Measurements from ENCODE around the gene SLC34A2.

Gene SLC34A2

GRCh38 chr4:25638806-25639205 is 16.8 kb upstream of the SLC34A2 start:
- Histone ChIP-seq H3K27me3 (ENCODE audit: insufficient read depth, low read length) (no peaks in the 10 kb centered on the region), H2AFZ (ENCODE audit: low read length) (no peak overlapping the region), H3K4me1 (ENCODE audit: insufficient read depth, low read length, severe bottlenecking) (no peaks in the 10 kb centered on the region), H3K36me3 (ENCODE audit: insufficient read depth, low read length) (no peaks in the 10 kb centered on the region), H3K9ac (ENCODE audit: low read length) (no peak overlapping the region), H3K79me2 (ENCODE audit: insufficient read depth, low read length) (no peaks in the 10 kb centered on the region), H3K9me2 (ENCODE audit: low read depth, low read length) (no peaks in the 10 kb centered on the region), H3K27ac (ENCODE audit: low read depth, low read length, poor library complexity, severe bottlenecking) (no peak overlapping the region), H3K4me2 (ENCODE audit: low read length) (no peak overlapping the region), H3K4me3 (ENCODE audit: low read depth, low read length, poor library complexity, severe bottlenecking) (no peak overlapping the region), H3K9me3 (ENCODE audit: low read length) (no peaks in the 10 kb centered on the region), H4K20me1 (ENCODE audit: insufficient read depth, low read length) (no peaks in the 10 kb centered on the region), H3F3A (ENCODE audit: insufficient read depth, low read length) (no peaks in the 10 kb centered on the region)
- no peak for TF ChIP-seq EZH2 (IDR thresholded peaks at IDR 0.05; ENCODE audit: borderline replicate concordance, low read length)
- no peak for TF ChIP-seq CTCF (IDR thresholded peaks at IDR 0.05; ENCODE audit: low read length)

GRCh38 chr4:25650311-25650710 is 5.3 kb upstream of the SLC34A2 start:
- H3K79me2 ChIP-seq (ENCODE audit: insufficient read depth, low read length) = no peaks in the 10 kb centered on the region
- H3K36me3 ChIP-seq (ENCODE audit: insufficient read depth, low read length) = no peaks in the 10 kb centered on the region
- H3K4me3 ChIP-seq (ENCODE audit: low read depth, low read length, poor library complexity, severe bottlenecking) = no peak overlapping the region
- TF ChIP-seq EZH2 (IDR thresholded peaks at IDR 0.05; ENCODE audit: borderline replicate concordance, low read length) (no peak), CTCF (IDR thresholded peaks at IDR 0.05; ENCODE audit: low read length) (no peak)
- no peaks in the 10 kb centered on the region for H4K20me1 ChIP-seq (ENCODE audit: insufficient read depth, low read length)
- no peaks in the 10 kb centered on the region for H3K9me3 ChIP-seq (ENCODE audit: low read length)
- H3K27ac ChIP-seq (ENCODE audit: low read depth, low read length, poor library complexity, severe bottlenecking) = no peak overlapping the region
- H3K9me2 ChIP-seq (ENCODE audit: low read depth, low read length) = no peaks in the 10 kb centered on the region
- H3F3A ChIP-seq (ENCODE audit: insufficient read depth, low read length) = no peaks in the 10 kb centered on the region
- no peak overlapping the region for H3K9ac ChIP-seq (ENCODE audit: low read length)
- no peak overlapping the region for H2AFZ ChIP-seq (ENCODE audit: low read length)
- no peaks in the 10 kb centered on the region for H3K27me3 ChIP-seq (ENCODE audit: insufficient read depth, low read length)
- no peak overlapping the region for H3K4me2 ChIP-seq (ENCODE audit: low read length)
- no peaks in the 10 kb centered on the region for H3K4me1 ChIP-seq (ENCODE audit: insufficient read depth, low read length, severe bottlenecking)

DNA sequence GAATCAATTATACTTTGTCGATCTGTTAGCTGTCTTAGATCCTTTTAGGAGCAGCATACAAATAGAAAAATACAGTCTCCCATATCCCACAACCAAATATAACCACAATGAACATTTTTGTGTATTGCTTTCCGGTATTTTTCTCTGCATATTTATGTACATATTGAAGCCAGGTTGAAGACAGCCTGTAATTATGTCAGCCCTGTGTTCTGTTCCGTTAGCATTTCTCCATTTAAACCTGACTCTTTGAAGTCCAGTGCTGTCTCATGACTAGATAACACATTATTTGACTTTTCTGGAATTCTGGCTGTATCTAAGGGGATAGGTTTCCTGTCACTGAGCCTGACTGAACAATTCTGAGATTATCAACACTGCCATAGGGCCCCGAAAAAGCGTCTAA is 4.0 kb upstream of the SLC34A2 start:
- no peak overlapping the region for H3K27ac ChIP-seq (ENCODE audit: low read depth, low read length, poor library complexity, severe bottlenecking)
- no peak for TF ChIP-seq CTCF (IDR thresholded peaks at IDR 0.05; ENCODE audit: low read length)
- no peak for TF ChIP-seq EZH2 (IDR thresholded peaks at IDR 0.05; ENCODE audit: borderline replicate concordance, low read length)

More for the DNA sequence above, 4.0 kb upstream of the SLC34A2 start:
- Histone ChIP-seq H3K79me2 (ENCODE audit: insufficient read depth, low read length) (no peaks in the 10 kb centered on the region), H3K9me3 (ENCODE audit: low read length) (no peaks in the 10 kb centered on the region), H4K20me1 (ENCODE audit: insufficient read depth, low read length) (no peaks in the 10 kb centered on the region), H3K27me3 (ENCODE audit: insufficient read depth, low read length) (no peaks in the 10 kb centered on the region), H3F3A (ENCODE audit: insufficient read depth, low read length) (no peaks in the 10 kb centered on the region), H2AFZ (ENCODE audit: low read length) (no peak overlapping the region), H3K36me3 (ENCODE audit: insufficient read depth, low read length) (no peaks in the 10 kb centered on the region), H3K4me1 (ENCODE audit: insufficient read depth, low read length, severe bottlenecking) (no peaks in the 10 kb centered on the region), H3K9me2 (ENCODE audit: low read depth, low read length) (no peaks in the 10 kb centered on the region), H3K9ac (ENCODE audit: low read length) (no peak overlapping the region), H3K4me2 (ENCODE audit: low read length) (no peak overlapping the region), H3K4me3 (ENCODE audit: low read depth, low read length, poor library complexity, severe bottlenecking) (no peak overlapping the region)

Data from OCI-LY1 (cell line).